Fibroblast of lung (primary cell): ENCODE results near the gene EFHC1. TPM values are rescaled to one million over a fixed set of nuclear protein-coding genes. Genes with fewer than 3 reads are reported as not detected.
A peak's percentile ranks its signal among the peaks of the same experiment; 100 is the strongest.

Source experiments
- DNase-seq, 2 donors: peaks; one replicate each; pipeline versions ENCODE4 v3.0.0 to v3.0.0-alpha.2; 2010; ENCODE audit warnings: low read depth in 2 of 2
- H2AFZ ChIP-seq: 2 replicates; pipeline ENCODE4 v1.5.1; 2012; ENCODE audit warnings: low read length, control low read depth, inconsistent platforms
- H3K27ac ChIP-seq: 2 replicates; pipeline ENCODE4 v1.5.1; 2011; ENCODE audit warnings: low read length, control low read depth; ENCODE audit not compliant: insufficient read depth
- H3K27me3 ChIP-seq: 2 replicates; pipeline ENCODE4 v1.5.1; 2011; ENCODE audit warnings: mild to moderate bottlenecking, low read length; ENCODE audit not compliant: control insufficient read depth, insufficient read depth
- H3K36me3 ChIP-seq: 2 replicates; pipeline ENCODE4 v1.5.1; 2011; ENCODE audit warnings: low read length; ENCODE audit not compliant: control insufficient read depth, insufficient read depth
- H3K4me1 ChIP-seq: 2 replicates; pipeline ENCODE4 v1.5.1; 2011; ENCODE audit warnings: low read length; ENCODE audit not compliant: control insufficient read depth, insufficient read depth; ENCODE audit errors: extremely low read depth
- H3K4me2 ChIP-seq: 2 replicates; pipeline ENCODE4 v1.5.1; 2011; ENCODE audit warnings: low read length, control low read depth; ENCODE audit not compliant: insufficient read depth; ENCODE audit errors: extremely low read depth
- H3K4me3 ChIP-seq, 4 experiments: fragments of 200-600 bp in 1 of 4; sonication (generic) in 1 of 4; replicated peaks in 1 of 4; 2 replicates each; pipeline ENCODE4 v1.5.1; 2011 to 2016; ENCODE audit warnings: low read length in 4 of 4, low read depth in 3 of 4, mild to moderate bottlenecking in 3 of 4, control low read depth in 2 of 4, inconsistent platforms in 1 of 4, mixed read lengths in 1 of 4; ENCODE audit not compliant: insufficient read depth in 1 of 4; ENCODE audit errors: control extremely low read depth in 1 of 4
- H3K79me2 ChIP-seq: 2 replicates; pipeline ENCODE4 v1.5.1; 2012; ENCODE audit warnings: mild to moderate bottlenecking, low read length, inconsistent platforms; ENCODE audit not compliant: control insufficient read depth, insufficient read depth
- H3K9ac ChIP-seq: 2 replicates; pipeline ENCODE4 v1.5.1; 2011; ENCODE audit warnings: mild to moderate bottlenecking, low read length, control low read depth; ENCODE audit not compliant: insufficient read depth
- H3K9me3 ChIP-seq: 2 replicates; pipeline ENCODE4 v1.5.1; 2012; ENCODE audit warnings: low read depth, low read length; ENCODE audit not compliant: control insufficient read depth, insufficient read depth
- H4K20me1 ChIP-seq: 2 replicates; pipeline ENCODE4 v1.5.1; 2011; ENCODE audit warnings: low read length; ENCODE audit not compliant: control insufficient read depth, insufficient read depth; ENCODE audit errors: extremely low read depth
- EZH2 ChIP-seq: IDR thresholded peaks from 2 replicates; pipeline ENCODE4 v1.5.1; 2012; ENCODE audit warnings: low read length, control low read depth, mild to moderate bottlenecking; ENCODE audit errors: missing control alignments
- polyA plus RNA-seq, 2 donors: library from polyadenylated mRNA; depleted of rRNA in 1 of 2; stranded (reverse) in 1 of 2; unstranded in 1 of 2; fragments of >200 nt; gene quantifications; 2 replicates each; pipeline ENCODE4 v1.2.1, GENCODE V29; 2011 to 2012; ENCODE audit warnings: missing spikeins in 1 of 2
- total RNA-seq: library from RNA; depleted of rRNA; stranded (reverse); fragments of >200 nt; gene quantifications from 2 replicates; pipeline ENCODE4 v1.2.1, GENCODE V29; 2014
- TF ChIP-seq, protein P1 (sequence below), 2 donors: IDR thresholded peaks in 1 of 2; conservative IDR thresholded peaks in 1 of 2; 1 replicate in 1 of 2; 2 replicates in 1 of 2; pipeline ENCODE4 v1.5.1; 2011 to 2012; ENCODE audit warnings: low read length in 2 of 2, control low read depth in 1 of 2, inconsistent platforms in 1 of 2, low read depth in 1 of 2, mild to moderate bottlenecking in 1 of 2

The EFHC1 gene
- total and polyA plus RNA-seq, 2 donors (not counting 1 experiment from before 2014, with no cell fraction given) = 29.4 to 32.9 TPM

DNA sequence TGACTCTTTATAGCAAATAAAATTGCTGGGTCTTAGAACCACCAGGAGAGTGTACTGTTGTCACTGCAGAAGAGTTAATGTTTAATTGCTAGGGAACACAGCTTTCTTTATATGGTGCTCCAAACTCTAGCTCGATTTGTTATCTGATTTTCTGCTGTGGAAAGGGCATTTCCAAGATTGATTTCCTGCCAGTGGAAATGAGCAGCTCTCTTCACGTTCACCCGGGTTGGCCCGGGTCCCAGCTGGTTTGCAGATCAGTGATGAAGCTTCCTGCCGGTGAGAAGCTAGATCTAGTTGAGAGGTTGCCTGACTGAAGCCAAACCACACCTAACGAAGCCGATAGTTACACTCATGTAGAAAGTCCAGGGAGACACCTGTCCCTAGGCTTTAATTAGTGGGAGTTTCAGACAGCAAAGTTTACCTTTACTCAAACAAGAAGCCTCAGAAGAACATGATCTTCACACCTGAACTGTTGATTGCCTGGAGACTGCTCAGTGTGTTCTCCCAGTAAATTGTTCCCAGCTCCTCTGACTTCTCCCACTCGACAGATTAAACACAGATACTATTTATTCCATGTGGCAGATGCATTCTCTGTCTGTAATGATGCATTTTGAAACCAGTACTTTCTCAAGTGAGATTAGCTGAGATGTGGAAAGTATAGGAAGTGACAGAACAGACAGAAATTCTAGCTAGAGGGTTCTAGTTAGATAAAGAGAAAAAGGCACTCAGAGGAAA is 30.3 kb upstream of the EFHC1 start:
- Histone ChIP-seq H3K36me3 (no peaks in the 10 kb centered on the region), H3K9me3 (no peaks in the 10 kb centered on the region), H2AFZ (no peak overlapping the region), H3K9ac (no peak overlapping the region), H3K79me2 (no peaks in the 10 kb centered on the region), H3K27me3 (no peaks in the 10 kb centered on the region), H3K4me3 (no peak overlapping the region), H3K27ac (no peak overlapping the region), H3K4me2 (no peak overlapping the region), H4K20me1 (no peaks in the 10 kb centered on the region), H3K4me1 (peaks cover 4% of the 10 kb centered on the region)
- peak; percentile 15 to 72 for DNase-seq
- no peak for TF ChIP-seq EZH2
- TF ChIP-seq, protein P1, sequence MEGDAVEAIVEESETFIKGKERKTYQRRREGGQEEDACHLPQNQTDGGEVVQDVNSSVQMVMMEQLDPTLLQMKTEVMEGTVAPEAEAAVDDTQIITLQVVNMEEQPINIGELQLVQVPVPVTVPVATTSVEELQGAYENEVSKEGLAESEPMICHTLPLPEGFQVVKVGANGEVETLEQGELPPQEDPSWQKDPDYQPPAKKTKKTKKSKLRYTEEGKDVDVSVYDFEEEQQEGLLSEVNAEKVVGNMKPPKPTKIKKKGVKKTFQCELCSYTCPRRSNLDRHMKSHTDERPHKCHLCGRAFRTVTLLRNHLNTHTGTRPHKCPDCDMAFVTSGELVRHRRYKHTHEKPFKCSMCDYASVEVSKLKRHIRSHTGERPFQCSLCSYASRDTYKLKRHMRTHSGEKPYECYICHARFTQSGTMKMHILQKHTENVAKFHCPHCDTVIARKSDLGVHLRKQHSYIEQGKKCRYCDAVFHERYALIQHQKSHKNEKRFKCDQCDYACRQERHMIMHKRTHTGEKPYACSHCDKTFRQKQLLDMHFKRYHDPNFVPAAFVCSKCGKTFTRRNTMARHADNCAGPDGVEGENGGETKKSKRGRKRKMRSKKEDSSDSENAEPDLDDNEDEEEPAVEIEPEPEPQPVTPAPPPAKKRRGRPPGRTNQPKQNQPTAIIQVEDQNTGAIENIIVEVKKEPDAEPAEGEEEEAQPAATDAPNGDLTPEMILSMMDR (conservative IDR thresholded peaks at IDR 0.05 in 1 of 2, IDR thresholded peaks at IDR 0.05 in 1 of 2; ENCODE audit: low read depth in 1 of 2, low read length in 2 of 2) = no peak

DNA sequence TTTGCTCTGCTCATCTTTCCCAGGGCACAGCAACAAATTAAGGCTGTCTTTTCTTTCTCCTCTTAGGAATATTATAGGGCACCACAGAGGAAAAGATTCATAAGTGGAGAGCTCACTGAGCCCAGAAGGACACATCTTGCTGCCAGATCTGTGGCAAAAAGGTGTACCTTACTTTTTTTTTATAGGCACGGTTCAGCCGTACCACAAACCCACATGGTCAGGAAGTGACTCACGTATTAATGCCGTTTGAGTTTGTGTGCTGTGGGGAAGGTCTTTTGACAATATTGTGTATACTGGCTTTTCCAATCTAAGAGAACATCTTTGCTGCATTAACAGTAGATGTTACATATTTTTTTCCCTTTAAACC is 29.8 kb upstream of the EFHC1 start:
- no peak overlapping the region for H3K9ac ChIP-seq
- H3K4me3 ChIP-seq = no peak overlapping the region
- H3K79me2 ChIP-seq = no peaks in the 10 kb centered on the region
- H3K4me2 ChIP-seq = peak overlapping the region; percentile 19
- H3K4me1 ChIP-seq = peaks cover 4% of the 10 kb centered on the region
- H3K36me3 ChIP-seq = no peaks in the 10 kb centered on the region
- TF ChIP-seq, protein P1 (conservative IDR thresholded peaks at IDR 0.05 in 1 of 2, IDR thresholded peaks at IDR 0.05 in 1 of 2; ENCODE audit: low read depth in 1 of 2, low read length in 2 of 2) = no peak
- no peak for TF ChIP-seq EZH2
- no peak overlapping the region for H3K27ac ChIP-seq
- no peak overlapping the region for H2AFZ ChIP-seq
- DNase-seq = peak; percentile 33 to 80
- no peaks in the 10 kb centered on the region for H4K20me1 ChIP-seq
- no peaks in the 10 kb centered on the region for H3K9me3 ChIP-seq
- no peaks in the 10 kb centered on the region for H3K27me3 ChIP-seq

DNA sequence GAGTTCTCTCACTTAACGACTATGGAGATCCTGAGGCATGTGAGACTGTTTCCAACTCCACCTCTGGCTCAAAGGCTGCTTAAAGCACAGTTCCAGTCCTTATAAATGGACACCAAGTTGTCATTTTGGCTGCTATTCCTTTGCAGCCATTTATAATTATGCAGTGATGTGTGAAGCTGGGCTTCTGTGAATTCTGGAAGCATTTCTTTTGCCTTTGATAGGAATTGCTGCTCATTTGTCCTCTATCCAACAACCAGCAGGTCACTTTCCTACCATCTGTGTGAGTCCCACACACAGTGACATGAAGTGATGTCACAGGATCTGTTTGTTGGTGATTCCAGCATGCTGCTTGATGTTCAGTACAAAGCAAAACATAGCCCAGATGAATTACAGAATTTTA is 28.5 kb upstream of the EFHC1 start:
- Histone ChIP-seq H3K36me3 (no peaks in the 10 kb centered on the region), H3K4me2 (no peak overlapping the region), H3K27me3 (no peaks in the 10 kb centered on the region), H2AFZ (no peak overlapping the region), H3K4me3 (no peak overlapping the region), H3K4me1 (peaks cover 4% of the 10 kb centered on the region), H3K9me3 (no peaks in the 10 kb centered on the region), H3K27ac (no peak overlapping the region), H3K79me2 (no peaks in the 10 kb centered on the region), H4K20me1 (no peaks in the 10 kb centered on the region), H3K9ac (no peak overlapping the region)
- DNase-seq = no peak
- TF ChIP-seq EZH2 = no peak
- TF ChIP-seq, protein P1 (conservative IDR thresholded peaks at IDR 0.05 in 1 of 2, IDR thresholded peaks at IDR 0.05 in 1 of 2; ENCODE audit: low read depth in 1 of 2, low read length in 2 of 2) = no peak
